GM21367 (cell line): ENCODE measurements around the gene CCR5AS.
A peak's percentile ranks its signal among the peaks of the same experiment; 100 is the strongest.
"Not testable (repeated sequence)": the region's sequence is repeated elsewhere in the genome, so short reads cannot be mapped to it uniquely, and the experiment has no call there.

ENCODE experiments used
- ATAC-seq: cut with Tn5 transposase; IDR thresholded peaks from one replicate; pipeline ENCODE4 v1.9.1; 2021; ENCODE audit not compliant: unreplicated experiment

The CCR5AS gene

GRCh38 chr3:46406788-46407611 is at the start of gene CCR5AS, which contains the start of gene CCRL2:
CCR5AS (minus strand) TSS chr3:46407066.
CCRL2 (plus strand) TSS chr3:46407259; CDS start chr3:46408080, 821 bp downstream.
- no peak for ATAC-seq

DNA sequence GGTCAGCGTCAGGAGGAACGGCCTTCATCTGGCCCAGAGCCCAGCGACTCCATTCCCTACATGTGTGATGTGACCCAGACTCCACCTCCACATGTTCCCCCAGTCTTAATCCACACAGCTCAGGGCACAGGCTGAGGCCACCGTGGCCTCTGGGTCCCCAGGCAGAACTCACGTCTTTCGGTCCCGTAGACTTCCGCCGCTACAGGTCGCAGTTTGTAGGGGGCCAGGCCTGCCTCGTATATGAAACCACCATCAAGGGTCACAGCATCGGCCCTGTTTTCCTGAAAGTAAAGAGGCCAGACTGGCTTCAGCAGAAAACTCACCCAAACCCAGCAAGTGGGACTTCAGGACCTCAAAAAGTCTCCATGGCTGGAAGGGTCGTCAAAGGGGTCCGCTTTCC is 49.3 kb upstream of the CCR5AS start:
- ATAC-seq: no peak

GRCh38 chr3:46455231-46456115 is 48.6 kb upstream of the CCR5AS start:
- ATAC-seq: no peak

DNA sequence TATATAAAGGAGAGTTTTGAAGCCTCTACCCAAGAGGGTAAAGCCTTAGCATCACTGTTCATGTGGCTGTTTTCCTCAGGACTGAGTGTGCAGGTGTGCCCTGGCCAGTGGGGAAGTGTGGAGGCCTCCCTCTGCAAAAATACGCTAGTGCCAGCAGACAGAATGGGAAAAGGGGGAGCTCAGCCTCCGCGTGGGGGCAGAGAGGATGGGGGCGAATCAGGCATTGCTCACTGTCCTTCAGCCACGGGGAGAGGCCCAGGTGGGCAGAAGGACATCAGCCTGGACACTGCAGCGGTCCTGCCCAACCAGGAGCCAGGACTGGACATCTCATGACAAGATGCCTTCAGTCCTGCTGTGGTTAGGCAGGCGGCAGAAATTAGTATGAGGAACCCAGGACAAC is 47.7 kb upstream of the CCR5AS start:
- ATAC-seq: no peak

DNA sequence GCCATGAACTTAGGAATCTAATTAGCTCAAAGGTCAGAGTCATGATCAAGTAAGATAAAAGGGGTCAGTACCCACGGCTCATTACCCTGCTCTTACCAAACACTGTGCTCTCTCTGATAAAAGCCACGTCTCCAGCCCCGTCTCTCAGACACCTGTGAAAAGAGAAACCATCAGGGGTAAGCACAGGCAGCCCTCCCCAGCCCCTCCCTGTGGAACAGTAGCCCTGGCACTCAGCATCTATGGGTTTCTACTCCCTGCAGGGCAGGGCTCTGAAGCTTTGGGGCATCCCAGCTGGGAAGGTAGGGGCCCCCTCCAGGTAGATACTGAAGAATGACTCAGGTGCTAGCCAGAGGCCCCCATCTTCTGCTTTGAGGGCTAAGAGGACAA is 47.3 kb upstream of the CCR5AS start:
- ATAC-seq: no peak

- no peak for ATAC-seq
These were observed 46.8 kb upstream of the CCR5AS start for GRCh38 chr3:46453526-46454208.

DNA sequence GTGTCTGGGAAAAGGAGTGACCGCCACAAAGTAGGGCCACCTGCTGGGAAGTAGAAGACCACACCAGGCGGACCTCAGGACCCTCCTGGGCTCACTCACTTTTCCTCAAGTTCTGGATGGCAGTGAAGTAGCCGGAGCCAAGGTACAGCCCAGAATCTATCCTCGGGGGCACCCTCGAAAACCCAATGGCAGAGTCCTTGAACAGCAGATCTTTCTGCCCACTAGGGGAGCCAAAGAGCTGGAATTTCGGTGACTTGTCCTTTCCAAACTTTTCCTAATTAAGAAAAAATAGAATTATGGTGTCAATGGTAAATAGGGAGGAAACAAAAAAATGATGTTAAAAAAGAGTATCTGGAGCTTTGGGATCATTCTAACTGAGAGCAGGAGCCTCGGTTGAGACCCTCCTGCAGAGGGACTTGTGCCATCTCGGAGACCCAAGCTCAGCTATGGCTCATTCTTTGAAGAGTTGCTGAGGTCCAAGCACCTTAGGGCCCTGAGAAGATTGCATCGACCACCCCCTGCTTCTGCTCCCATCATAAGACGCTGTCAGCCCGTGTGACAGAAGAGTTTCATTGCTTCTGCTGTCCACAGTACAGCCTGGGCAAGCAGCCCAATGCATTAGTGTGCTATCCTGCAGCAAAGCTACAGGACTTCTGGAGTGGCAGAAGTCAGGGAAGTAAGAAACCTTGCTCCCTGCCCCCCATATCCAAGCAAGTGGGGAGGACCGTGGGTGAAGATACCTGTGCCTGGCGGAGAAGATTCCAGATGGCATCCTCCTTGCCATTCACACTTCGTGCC is 43.1 kb upstream of the CCR5AS start:
- ATAC-seq: no peak

DNA sequence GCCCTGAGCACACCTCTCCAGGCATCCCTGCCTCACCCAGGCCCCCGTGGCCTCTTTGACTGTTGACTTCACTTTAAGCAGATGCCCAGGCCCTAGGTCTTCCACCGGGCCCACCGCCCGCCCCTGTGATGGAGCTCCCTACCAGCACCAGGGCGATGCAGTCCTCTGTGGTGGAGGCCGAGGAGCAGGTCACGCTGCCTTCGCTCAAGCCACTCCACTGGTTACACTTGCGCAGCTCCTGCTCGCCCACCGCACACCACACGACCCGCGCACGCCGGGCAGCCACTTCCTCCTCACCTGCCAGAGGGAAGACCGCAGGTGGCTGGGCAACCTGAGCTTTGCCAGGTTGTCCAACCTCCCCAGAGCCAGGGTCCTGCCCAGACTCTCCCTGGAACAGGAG is 41.9 kb upstream of the CCR5AS start:
- ATAC-seq: no peak

DNA sequence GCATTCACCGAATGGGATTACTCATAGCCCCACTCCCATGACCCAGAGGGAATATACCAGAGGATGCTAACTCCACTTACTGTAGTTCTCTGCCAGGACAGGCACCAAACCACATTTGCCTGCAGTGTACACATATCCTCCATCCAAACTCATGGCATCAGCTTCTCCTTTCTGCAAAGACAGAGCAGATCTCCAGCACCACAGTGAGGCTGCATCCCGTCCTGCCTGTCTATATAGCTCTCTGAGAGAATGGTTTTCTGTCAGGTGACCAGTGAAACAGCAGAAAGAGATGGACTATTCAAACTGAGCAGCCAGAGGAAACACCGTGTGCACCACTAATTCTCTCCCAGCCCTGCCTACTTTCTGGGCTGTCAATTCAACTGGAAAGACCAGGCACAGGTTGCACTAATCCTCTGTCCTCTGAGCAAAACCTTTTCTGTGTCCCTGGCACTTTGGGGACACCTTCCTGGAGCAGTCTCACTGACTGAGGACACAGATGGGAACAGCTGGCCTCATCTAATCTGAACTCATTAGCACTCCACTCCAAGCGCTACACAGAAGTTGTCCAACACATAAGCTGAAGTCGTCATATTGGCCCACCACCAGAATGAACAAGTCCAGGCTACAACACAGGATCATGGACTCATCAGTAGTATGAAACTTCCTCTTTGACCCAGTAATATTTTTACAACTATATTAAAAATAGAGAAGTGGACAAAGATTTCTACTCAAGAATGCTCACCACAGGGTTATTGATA is 40.5 kb upstream of the CCR5AS start:
- no peak for ATAC-seq

DNA sequence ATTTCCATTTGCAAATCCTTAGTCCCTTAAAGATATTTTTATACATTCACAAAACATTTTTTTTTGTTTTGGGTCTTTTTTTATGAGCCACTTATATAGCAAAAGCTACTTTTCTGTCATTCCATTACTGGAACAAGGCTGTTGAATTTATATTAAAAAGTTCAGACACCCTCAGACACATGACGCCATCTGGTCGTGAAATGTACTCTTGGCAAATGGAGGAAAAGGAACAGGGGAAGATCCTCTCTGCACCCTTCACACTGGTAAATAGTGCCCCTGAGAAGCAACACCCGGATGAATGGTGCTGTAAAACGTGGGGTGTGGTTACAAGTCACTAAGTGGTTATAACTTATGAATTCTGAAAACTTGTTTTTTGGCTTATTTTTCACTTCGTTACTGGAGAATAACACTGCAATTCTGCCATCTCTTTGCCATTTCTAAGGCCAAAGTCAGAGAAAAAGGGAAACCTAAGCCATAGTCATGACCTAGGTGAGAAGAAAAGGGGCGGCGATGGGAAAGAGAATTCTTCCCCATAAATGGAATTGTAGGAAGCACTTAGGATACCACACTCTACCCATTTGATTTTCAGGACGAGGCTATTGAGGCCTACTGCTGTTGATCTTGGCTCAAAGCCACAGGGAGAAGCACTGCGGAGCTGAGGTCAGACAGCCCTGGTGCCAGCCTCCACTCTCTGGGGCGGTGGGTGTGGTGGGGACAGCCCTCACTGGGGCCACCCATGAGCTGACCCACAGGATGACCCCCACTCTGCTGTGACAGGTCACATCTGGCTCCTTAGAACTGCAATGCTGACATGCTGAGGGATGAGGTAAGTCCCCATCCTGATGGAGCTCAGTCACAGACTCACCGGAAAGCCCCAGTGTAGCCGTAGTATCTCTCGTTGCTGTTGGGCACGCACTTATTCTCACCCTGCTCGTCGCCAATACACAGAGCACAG is 36.0 kb upstream of the CCR5AS start:
- no peak for ATAC-seq

DNA sequence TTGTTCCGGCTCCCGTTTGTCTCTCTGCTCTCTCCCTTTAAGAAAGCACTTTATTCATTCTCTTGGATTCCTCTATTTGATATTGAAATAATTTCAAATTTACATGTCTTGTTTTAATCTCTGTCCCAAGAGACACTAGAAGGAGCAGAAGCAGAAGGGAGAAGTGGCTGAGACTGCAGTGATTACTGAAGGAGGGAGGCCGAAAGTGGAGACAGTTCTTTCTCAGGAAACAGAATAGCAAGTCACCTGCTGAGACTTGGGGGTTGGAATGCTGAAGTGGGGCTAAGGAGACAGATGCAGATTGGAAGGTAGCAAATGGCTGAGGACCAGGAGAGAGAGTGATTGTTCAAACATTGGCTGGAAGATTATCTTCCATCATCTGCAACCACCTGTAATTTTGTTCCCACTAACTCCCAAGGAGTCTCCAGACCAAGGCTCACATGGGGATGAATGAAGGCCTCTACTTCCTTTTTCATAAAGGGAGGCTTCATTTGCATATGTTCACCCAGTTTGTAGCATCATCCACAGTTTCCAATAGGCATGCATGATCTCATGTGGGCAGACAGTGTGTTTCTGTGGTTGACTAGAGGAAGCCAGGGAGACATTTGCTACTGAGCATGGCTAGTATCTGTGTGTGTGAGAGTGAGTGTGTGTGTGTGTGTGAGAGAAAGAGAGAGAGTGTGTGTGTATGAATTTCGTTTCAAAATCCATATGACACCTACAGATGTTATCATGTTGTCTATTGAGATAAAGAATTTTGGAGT is 33.8 kb upstream of the CCR5AS start:
- peak; percentile 73 for ATAC-seq

DNA sequence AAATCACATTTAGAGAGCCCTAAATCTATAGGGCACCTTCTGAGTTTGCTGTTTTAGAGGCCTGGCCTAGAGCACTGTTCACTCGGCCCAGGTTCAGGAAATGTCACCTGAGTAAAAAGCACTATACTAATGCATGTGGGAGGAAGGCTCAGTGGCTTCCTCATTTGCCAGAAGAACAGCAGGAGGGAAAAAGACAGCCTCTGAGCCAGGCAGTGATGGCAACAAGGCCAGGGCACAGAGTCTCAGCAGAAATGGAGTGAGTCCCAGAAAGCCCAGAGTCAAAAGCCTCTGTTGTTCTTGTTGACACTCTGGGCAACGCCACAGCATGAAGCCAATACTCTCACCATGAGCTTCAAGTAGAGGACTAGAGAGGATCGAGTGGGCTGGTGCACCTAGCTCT is 32.0 kb upstream of the CCR5AS start:
- no peak for ATAC-seq

GRCh38 chr3:46435081-46435726 is 28.3 kb upstream of the CCR5AS start:
- no peak for ATAC-seq

DNA sequence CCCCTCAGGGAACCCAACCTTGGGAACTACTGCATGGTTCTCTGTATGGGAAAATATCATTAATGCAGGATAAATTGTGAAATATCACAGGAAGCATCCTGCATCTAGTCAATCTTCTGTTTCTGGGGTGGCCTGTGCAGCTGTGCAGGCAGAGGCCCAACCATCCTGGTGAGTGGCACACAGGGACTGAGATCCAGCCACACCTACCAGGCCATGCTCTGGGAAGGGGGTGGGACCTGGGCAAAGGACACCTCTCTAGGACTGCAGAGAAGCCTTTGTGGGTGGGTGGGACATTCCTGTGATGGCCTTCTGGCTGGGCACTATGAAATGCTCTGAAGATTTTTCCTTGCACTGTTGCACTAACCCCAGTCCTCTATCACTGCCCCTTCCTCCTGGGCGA is 27.0 kb upstream of the CCR5AS start:
- ATAC-seq: no peak

- ATAC-seq: not testable (repeated sequence)
These were observed 26.3 kb upstream of the CCR5AS start for GRCh38 chr3:46433118-46433517.

DNA sequence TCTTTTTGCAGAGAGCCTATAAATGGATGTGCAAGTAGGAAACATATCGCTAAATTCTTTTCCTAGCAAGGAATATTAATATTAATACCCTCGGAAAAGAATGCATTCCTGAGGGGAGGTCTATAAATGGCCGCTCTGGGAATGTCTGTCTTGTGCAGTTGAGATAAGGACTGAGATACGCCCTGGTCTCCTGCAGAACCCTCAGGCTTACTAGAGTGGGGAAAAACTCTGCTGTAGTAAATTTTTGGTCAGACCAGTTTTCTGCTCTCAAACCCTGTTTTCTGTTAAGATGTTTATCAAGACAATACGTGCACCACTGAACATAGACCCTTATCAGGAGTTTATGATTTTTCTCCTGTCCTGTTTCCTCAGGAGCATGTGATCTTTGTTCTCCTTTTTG is 25.0 kb upstream of the CCR5AS start:
- ATAC-seq: not testable (repeated sequence)

- not testable (repeated sequence) for ATAC-seq
These were observed 24.0 kb upstream of the CCR5AS start for GRCh38 chr3:46430879-46431278.
